SK-N-DZ (cell line): Measurements from ENCODE around the gene KLRK1.
"Not testable (repeated sequence)": the region's sequence is repeated elsewhere in the genome, so short reads cannot be mapped to it uniquely, and the experiment has no call there.

Experiments
- DNase-seq: peaks from one replicate; pipeline ENCODE4 v3.0.0-alpha.2; 2015; ENCODE audit warnings: low spot score

KLRK1 gene

GRCh38 chr12:10388624-10389413, 1.0 kb downstream of the KLRK1 start:
- no peak for DNase-seq

DNA sequence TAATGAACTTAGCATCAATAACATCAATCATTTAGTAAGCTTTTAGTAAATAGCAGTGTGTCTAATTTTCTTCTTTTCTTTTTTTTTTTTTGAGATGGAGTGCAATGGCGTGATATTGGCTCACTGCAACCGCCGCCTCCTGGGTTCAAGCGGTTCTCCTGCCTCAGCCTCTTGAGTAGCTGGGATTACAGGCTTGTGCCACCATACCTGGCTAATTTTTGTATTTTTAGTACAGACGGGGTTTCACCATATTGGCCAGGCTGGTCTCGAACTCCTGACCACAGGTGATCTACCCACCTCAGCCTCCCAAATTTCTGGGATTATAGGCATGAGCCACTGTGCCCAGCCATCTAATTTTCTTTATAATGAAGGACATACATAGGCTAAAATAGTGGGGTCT, 2.3 kb downstream of the KLRK1 start:
- not testable (repeated sequence) for DNase-seq

- no peak for DNase-seq
Observed at GRCh38 chr12:10386857-10387256, 3.0 kb downstream of the KLRK1 start.

- DNase-seq = no peak
Observed at GRCh38 chr12:10385166-10385613, 4.7 kb downstream of the KLRK1 start.

- DNase-seq = no peak
Observed at GRCh38 chr12:10384191-10384590, 5.7 kb downstream of the KLRK1 start.

- no peak for DNase-seq
Observed at GRCh38 chr12:10381928-10382628, 7.8 kb downstream of the KLRK1 start.

GRCh38 chr12:10378737-10379136, 11.1 kb downstream of the KLRK1 start:
- DNase-seq = not testable (repeated sequence)

GRCh38 chr12:10374624-10375018, 15.2 kb downstream of the KLRK1 start:
- no peak for DNase-seq

DNA sequence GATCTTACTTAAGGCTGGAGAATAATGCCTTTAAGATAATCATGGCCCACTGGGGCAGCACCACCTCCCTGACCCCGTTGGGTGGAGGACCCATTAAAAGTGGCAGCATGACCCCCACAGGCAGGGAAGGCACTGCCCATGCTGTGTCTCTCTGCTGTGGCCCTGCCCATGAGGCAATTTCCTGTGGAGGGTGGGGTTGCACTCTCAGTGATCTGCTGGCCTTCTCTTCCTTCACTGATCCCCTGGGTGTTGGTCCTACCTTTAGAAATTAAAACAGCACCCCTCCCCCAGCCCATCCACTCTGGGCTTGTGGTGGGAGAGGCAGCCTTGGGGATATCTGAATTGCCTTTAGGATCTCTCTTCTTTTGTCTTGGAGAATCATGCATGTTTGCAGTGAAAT, 17.3 kb downstream of the KLRK1 start:
- DNase-seq = no peak

GRCh38 chr12:10371893-10372535, 17.8 kb downstream of the KLRK1 start:
- DNase-seq = not testable (repeated sequence)

- DNase-seq = no peak
Observed at GRCh38 chr12:10369557-10370415, 20.1 kb downstream of the KLRK1 start.

DNA sequence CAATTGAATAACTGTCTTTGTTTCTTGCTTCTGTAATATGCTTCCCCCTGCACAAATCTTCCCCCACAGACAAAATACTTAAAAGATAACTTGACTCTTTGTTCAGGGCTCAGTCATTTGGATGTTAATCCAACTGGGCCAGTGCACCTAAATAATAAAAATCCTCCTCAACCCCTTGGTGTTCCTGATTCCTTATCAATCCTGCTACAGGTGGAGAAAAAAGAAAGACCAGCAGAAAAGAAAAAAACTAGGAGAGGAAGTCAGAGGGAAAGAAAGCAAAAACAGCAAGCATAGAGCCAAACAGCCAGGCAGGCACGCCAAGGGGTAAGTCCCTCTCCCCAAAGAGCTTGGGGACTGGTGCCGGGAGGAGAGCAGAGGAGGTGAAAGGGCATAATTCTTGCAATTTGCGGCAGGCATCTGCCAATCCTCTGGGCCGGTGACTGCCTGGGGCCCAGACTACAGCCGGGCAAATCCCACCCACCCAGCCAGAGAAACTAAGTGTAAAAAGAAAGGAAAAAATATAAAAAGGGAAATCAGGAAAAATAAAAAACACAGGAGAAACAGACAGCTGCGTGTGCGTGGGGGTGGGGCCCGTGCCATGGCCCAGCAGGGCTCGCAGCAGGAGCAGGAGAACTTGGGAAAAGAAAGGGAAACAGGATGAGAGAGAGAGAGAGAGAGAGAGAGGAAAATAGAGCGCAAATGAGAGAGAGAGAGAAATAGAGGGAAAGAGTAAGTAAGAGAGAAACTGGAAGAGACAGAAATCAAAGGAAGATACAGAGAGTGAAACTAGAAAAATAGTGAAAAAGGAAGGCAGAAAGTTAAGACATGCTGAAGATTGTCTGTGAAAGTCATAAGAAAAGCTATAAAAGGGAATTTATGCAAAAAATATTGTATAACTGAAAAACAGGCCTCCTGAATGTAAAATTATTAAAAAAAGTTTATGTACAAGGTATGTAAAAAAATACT, 21.4 kb downstream of the KLRK1 start:
- DNase-seq = no peak

- DNase-seq = not testable (repeated sequence)
Observed at GRCh38 chr12:10367714-10368113, 22.1 kb downstream of the KLRK1 start.

GRCh38 chr12:10366875-10367274, 23.0 kb downstream of the KLRK1 start:
- DNase-seq = no peak

DNA sequence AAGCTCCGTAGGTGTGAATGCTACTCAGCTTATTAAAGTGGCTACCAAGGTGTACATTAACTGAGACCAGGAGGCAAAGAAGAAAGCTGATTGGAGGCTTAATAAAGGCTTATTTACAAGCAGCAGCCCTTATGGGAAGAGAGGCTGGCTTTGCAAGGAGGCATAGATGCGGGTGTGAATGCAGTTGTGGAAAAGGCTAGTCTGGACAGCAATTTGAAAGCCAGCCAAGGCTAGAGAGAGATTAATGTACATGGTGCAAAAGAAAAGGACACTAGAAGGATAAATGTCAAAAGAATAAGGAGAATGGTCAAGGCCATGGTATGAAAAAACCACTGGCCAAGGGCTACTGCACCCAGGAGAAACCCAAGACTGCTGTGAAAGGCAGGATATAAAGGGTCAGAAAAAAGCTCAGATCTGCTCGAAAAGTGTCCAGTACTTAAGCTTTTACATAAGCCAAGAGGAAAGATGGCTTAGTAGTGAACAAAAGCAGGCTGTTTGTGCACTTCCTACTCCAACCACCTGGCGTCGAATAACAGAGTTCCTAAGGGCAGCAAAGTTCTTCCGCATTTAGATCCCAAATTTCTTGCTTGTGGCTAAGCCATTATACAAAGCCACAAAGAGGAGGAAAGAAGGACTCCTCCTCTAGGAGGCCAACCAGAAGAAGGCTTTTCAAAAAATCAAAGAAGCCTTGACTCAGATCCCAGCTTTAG, 24.0 kb downstream of the KLRK1 start:
- DNase-seq = no peak

DNA sequence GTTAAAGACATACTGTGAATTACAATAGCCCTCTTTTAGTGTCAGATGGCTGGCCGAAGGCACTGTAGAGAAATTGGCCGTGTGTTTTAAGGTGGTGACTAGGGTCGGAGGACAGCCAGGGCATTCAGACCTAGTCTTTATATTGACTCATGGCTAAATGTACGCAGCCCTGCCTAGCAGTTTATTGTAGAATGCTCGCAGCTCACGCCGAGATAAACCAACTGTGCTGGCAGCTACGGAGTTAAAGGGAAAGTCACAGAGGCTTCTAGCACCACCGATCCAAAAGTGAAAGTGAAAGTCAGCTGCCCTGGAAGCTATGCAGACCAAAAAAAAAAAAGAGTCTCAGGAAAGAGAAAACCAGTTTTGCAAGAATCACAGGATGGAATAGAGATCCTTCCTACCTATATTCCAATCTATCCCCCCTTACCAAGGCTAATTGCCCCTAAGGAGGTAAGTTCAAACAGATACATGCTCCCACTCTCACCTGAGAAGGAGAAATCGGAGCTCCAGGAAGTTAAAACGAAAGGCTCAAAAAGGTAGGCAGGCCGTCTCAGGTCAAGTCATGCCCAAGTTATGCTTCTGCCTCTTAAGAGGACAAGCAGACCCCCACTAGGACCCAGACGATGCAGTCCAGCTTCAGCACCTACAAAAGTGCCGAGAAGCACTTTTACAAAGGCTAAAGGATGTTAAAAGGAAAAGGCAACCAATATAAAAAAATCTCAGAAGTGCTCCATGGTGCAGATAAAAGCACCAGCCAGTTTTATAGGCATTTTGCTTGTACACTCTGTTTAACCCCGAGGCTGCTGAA, 24.8 kb downstream of the KLRK1 start:
- DNase-seq = peak; percentile 28

- DNase-seq = peak; percentile 23
Observed at GRCh38 chr12:10363914-10364814, 25.7 kb downstream of the KLRK1 start.

- no peak for DNase-seq
Observed at GRCh38 chr12:10363658-10363913, 26.3 kb downstream of the KLRK1 start.
